Fibroblast of lung (primary cell): Measurements from ENCODE around the gene WDSUB1. TPM values are rescaled to one million over a fixed set of nuclear protein-coding genes. Genes with fewer than 3 reads are reported as not detected.

Experiments used
- DNase-seq, 2 donors: peaks; one replicate each; pipeline versions ENCODE4 v3.0.0 to v3.0.0-alpha.2; 2010; ENCODE audit warnings: low read depth in 2 of 2
- H2AFZ ChIP-seq: 2 replicates; pipeline ENCODE4 v1.5.1; 2012; ENCODE audit warnings: low read length, control low read depth, inconsistent platforms
- H3K27ac ChIP-seq: 2 replicates; pipeline ENCODE4 v1.5.1; 2011; ENCODE audit warnings: low read length, control low read depth; ENCODE audit not compliant: insufficient read depth
- H3K27me3 ChIP-seq: 2 replicates; pipeline ENCODE4 v1.5.1; 2011; ENCODE audit warnings: mild to moderate bottlenecking, low read length; ENCODE audit not compliant: control insufficient read depth, insufficient read depth
- H3K36me3 ChIP-seq: 2 replicates; pipeline ENCODE4 v1.5.1; 2011; ENCODE audit warnings: low read length; ENCODE audit not compliant: control insufficient read depth, insufficient read depth
- H3K4me1 ChIP-seq: 2 replicates; pipeline ENCODE4 v1.5.1; 2011; ENCODE audit warnings: low read length; ENCODE audit not compliant: control insufficient read depth, insufficient read depth; ENCODE audit errors: extremely low read depth
- H3K4me2 ChIP-seq: 2 replicates; pipeline ENCODE4 v1.5.1; 2011; ENCODE audit warnings: low read length, control low read depth; ENCODE audit not compliant: insufficient read depth; ENCODE audit errors: extremely low read depth
- H3K4me3 ChIP-seq, 4 experiments: fragments of 200-600 bp in 1 of 4; sonication (generic) in 1 of 4; replicated peaks in 1 of 4; 2 replicates each; pipeline ENCODE4 v1.5.1; 2011 to 2016; ENCODE audit warnings: low read length in 4 of 4, low read depth in 3 of 4, mild to moderate bottlenecking in 3 of 4, control low read depth in 2 of 4, inconsistent platforms in 1 of 4, mixed read lengths in 1 of 4; ENCODE audit not compliant: insufficient read depth in 1 of 4; ENCODE audit errors: control extremely low read depth in 1 of 4
- H3K79me2 ChIP-seq: 2 replicates; pipeline ENCODE4 v1.5.1; 2012; ENCODE audit warnings: mild to moderate bottlenecking, low read length, inconsistent platforms; ENCODE audit not compliant: control insufficient read depth, insufficient read depth
- H3K9ac ChIP-seq: 2 replicates; pipeline ENCODE4 v1.5.1; 2011; ENCODE audit warnings: mild to moderate bottlenecking, low read length, control low read depth; ENCODE audit not compliant: insufficient read depth
- H3K9me3 ChIP-seq: 2 replicates; pipeline ENCODE4 v1.5.1; 2012; ENCODE audit warnings: low read depth, low read length; ENCODE audit not compliant: control insufficient read depth, insufficient read depth
- H4K20me1 ChIP-seq: 2 replicates; pipeline ENCODE4 v1.5.1; 2011; ENCODE audit warnings: low read length; ENCODE audit not compliant: control insufficient read depth, insufficient read depth; ENCODE audit errors: extremely low read depth
- CTCF ChIP-seq, 2 donors: IDR thresholded peaks in 1 of 2; conservative IDR thresholded peaks in 1 of 2; 1 replicate in 1 of 2; 2 replicates in 1 of 2; pipeline ENCODE4 v1.5.1; 2011 to 2012; ENCODE audit warnings: low read length in 2 of 2, control low read depth in 1 of 2, inconsistent platforms in 1 of 2, low read depth in 1 of 2, mild to moderate bottlenecking in 1 of 2
- EZH2 ChIP-seq: IDR thresholded peaks from 2 replicates; pipeline ENCODE4 v1.5.1; 2012; ENCODE audit warnings: low read length, control low read depth, mild to moderate bottlenecking; ENCODE audit errors: missing control alignments
- polyA plus RNA-seq, 2 donors: library from polyadenylated mRNA; depleted of rRNA in 1 of 2; stranded (reverse) in 1 of 2; unstranded in 1 of 2; fragments of >200 nt; gene quantifications; 2 replicates each; pipeline ENCODE4 v1.2.1, GENCODE V29; 2011 to 2012; ENCODE audit warnings: missing spikeins in 1 of 2
- total RNA-seq: library from RNA; depleted of rRNA; stranded (reverse); fragments of >200 nt; gene quantifications from 2 replicates; pipeline ENCODE4 v1.2.1, GENCODE V29; 2014

The WDSUB1 gene
- total and polyA plus RNA-seq, 2 donors (not counting 1 experiment from before 2014, with no cell fraction given): 7.5 to 18.3 TPM

DNA sequence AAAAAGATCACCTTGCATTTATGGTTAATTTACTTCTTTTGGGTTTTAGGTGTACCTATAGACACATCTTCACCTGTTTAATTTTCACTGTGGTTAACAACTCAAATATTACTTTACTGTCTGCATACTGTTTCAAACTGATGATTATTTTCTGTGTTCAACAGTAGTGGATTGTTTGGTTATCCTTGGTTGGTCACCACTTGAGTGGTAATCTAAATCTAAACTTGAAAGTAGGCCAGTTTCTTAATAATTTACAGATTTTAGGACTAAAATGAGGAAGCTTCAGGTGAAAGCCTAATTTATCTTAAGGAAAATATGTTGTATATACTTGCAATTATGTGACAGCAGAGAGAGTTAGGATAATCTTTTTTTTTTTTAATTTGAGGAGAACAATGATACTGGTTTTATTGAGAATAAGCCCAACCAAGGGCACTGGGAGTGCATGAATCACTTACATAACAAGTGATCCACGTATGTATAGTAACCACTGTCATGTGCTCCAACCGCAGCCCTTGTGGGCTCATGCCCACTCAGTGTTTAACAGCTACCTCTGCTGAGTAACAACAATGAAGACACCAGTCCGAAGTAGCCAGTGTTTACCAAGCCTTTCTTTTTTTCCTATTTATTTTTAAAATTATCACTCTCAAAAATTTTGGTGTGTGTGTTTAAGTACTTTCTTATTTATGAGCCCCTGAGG, 31.0 kb upstream of the WDSUB1 start:
- no peaks in the 10 kb centered on the region for H3K27me3 ChIP-seq

GRCh38 chr2:159307942-159308341, 21.4 kb upstream of the WDSUB1 start:
- no peak for DNase-seq
- H4K20me1 ChIP-seq: no peaks in the 10 kb centered on the region
- no peaks in the 10 kb centered on the region for H3K27me3 ChIP-seq
- no peaks in the 10 kb centered on the region for H3K4me1 ChIP-seq
- no peak for TF ChIP-seq CTCF (conservative IDR thresholded peaks at IDR 0.05 in 1 of 2, IDR thresholded peaks at IDR 0.05 in 1 of 2; ENCODE audit: low read depth in 1 of 2, low read length in 2 of 2)
- no peak for TF ChIP-seq EZH2
- no peak overlapping the region for H3K4me3 ChIP-seq
- no peaks in the 10 kb centered on the region for H3K36me3 ChIP-seq
- H3K79me2 ChIP-seq: no peaks in the 10 kb centered on the region
- H3K27ac ChIP-seq: no peak overlapping the region
- H2AFZ ChIP-seq: no peak overlapping the region
- no peaks in the 10 kb centered on the region for H3K9me3 ChIP-seq
- H3K4me2 ChIP-seq: no peak overlapping the region
- no peak overlapping the region for H3K9ac ChIP-seq

More for the DNA sequence above, 31.0 kb upstream of the WDSUB1 start:
- Histone ChIP-seq H3K27ac (no peak overlapping the region), H4K20me1 (no peaks in the 10 kb centered on the region), H3K79me2 (no peaks in the 10 kb centered on the region), H3K36me3 (no peaks in the 10 kb centered on the region), H3K4me1 (no peaks in the 10 kb centered on the region), H3K4me2 (no peak overlapping the region), H3K9ac (no peak overlapping the region), H3K4me3 (no peak overlapping the region), H3K9me3 (no peaks in the 10 kb centered on the region), H2AFZ (no peak overlapping the region)
- TF ChIP-seq EZH2 (no peak), CTCF (conservative IDR thresholded peaks at IDR 0.05 in 1 of 2, IDR thresholded peaks at IDR 0.05 in 1 of 2; ENCODE audit: low read depth in 1 of 2, low read length in 2 of 2) (no peak)
- peak in 1 of 2 donors; percentile 32 for DNase-seq

DNA sequence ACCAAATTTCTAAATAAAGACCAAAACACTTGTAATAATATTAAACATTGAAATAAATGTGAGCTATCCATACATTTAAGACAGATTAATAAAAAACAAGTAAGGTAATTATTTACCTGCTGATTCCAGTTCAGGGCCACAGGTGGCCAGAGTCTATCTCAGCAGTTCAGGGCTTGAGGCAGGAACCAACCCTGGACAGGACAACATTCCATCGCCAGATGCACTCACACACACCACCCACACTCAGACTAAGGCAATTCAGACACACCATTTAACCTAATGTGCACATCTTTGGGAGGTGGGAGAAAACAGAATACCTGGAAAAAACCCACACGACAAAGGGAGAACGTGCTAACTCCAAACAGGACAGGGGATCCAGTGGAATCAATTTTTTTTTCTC, 14.1 kb upstream of the WDSUB1 start:
- H3K27ac ChIP-seq: no peak overlapping the region
- H3K79me2 ChIP-seq: no peaks in the 10 kb centered on the region
- H3K9me3 ChIP-seq: no peaks in the 10 kb centered on the region
- no peak for DNase-seq
- no peaks in the 10 kb centered on the region for H3K36me3 ChIP-seq
- no peak for TF ChIP-seq CTCF (conservative IDR thresholded peaks at IDR 0.05 in 1 of 2, IDR thresholded peaks at IDR 0.05 in 1 of 2; ENCODE audit: low read depth in 1 of 2, low read length in 2 of 2)
- no peak for TF ChIP-seq EZH2
- H3K27me3 ChIP-seq: no peaks in the 10 kb centered on the region
- H3K9ac ChIP-seq: no peak overlapping the region
- no peaks in the 10 kb centered on the region for H3K4me1 ChIP-seq
- H4K20me1 ChIP-seq: no peaks in the 10 kb centered on the region
- no peak overlapping the region for H3K4me2 ChIP-seq
- no peak overlapping the region for H3K4me3 ChIP-seq
- no peak overlapping the region for H2AFZ ChIP-seq
